LHCN-M2 (cell line): Measurements from ENCODE around the gene STAC2. TPM values are rescaled to one million over a fixed set of nuclear protein-coding genes. Genes with fewer than 3 reads are reported as not detected.

Source experiments
- DNase-seq: peaks from one replicate; pipeline ENCODE4 v3.0.0-alpha.2; 2012; ENCODE audit warnings: low read depth
- total RNA-seq: library from RNA; depleted of rRNA; stranded (reverse); fragments of >200 nt; gene quantifications from 2 replicates; pipeline ENCODE4 v1.2.3, GENCODE V29; 2014

Gene STAC2
- total RNA-seq, 1 experiment from 2014 or later, result 0.11 TPM

DNA sequence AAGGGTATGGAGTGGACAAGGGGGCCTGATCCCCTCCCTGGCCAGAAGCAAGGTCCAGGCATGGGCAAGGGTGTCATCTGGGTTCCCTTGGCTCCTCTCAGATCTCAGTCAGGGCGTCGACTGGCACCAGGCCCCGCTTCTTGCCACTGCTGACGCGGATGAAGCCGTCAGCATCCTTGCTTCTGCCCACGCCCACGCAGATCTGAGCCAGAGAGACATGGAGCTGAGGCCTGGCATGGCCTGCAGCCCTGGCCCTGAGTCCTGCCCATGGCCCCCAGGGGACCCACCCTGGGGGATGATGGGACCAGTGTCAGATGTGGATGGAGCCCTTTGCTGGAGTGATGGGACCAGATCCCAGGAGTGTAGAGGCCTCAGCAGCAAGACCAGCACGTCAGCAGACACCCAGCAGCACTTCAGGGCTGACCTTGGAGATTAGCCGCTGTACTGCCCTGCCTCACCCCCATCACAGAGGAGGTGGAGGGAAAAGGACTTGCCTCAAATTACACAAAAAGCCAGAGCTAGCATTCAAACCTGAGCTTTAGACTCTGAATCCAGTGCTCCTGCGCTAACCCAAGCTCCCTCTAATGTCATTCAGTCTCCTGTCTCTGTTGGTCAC is 13.4 kb downstream of the STAC2 start:
- DNase-seq, result no peak

DNA sequence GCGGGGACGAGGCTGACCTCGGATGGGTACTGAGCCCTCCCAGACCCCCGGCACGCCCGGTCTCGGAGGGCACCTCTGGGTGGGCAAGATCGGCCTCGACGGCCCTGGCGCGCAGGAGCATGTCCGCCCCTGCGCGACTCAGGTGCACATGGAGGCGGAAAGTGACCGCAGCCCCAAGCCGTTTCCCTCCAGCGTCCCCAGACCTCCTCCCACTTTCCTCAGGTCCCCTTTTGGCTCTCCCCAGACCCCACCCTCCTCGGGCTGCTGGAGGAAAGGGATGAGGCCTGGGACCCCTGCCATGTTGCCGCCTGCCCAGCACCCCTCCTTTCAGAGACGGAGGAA is 15.7 kb downstream of the STAC2 start:
- DNase-seq, result no peak

DNA sequence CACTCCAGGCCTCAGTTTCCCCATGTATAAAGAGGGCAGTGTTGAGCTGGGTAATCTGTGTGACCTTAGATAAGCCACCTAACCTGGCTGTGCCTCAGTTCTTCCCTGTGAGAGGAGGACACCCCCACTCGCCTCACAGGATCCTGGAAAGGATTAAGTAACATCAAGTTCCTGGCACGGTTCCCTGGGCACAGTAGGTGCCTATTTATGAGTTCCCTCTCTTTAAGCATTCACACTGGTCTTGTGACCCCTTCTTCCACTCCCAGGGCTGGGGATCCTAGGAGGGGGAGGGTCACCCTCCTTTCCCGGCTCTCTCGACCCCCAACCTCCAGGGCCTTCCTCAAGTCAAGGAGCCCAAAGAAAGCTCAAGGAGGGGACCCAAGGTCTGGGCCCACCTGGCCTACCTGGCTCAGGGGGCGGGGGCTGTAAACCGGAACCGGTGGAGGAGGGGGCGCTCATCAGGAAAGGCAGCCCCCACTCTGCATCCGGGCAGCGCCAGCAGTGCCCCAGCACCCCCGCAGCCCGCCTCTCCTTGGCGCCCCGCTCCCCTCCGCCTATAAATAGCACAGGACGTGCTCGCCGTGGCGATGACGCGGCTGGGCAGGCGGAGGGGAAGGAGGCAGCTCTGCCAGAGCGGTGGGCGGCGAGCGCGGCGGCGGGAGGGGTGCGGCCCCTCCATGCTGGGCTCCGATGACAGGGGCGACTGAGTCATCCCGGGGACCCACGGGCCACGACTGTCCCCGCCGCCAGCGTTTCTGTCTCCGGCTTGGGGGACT is 16.2 kb downstream of the STAC2 start:
- no peak for DNase-seq

DNA sequence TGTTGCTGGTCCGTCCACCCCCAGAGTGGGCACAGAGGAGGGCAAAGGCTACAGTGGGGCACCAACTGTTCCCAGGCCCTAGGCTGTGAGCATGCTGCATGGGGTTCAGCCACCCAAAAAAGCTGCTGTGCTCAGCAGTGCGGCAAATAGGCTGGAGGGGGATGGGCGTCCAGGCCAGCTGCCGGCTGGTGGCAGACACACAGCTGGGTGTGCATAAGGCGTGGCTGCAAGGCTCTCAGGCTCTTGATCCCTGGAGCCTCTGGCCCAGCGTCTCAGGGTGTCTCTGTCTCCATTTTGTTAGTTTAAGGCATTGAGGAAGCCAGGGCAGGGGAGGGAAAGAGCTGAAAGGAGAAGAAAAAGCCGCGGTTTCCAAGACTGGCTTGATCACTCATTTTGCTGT is 16.9 kb downstream of the STAC2 start:
- peak; percentile 41 for DNase-seq

DNA sequence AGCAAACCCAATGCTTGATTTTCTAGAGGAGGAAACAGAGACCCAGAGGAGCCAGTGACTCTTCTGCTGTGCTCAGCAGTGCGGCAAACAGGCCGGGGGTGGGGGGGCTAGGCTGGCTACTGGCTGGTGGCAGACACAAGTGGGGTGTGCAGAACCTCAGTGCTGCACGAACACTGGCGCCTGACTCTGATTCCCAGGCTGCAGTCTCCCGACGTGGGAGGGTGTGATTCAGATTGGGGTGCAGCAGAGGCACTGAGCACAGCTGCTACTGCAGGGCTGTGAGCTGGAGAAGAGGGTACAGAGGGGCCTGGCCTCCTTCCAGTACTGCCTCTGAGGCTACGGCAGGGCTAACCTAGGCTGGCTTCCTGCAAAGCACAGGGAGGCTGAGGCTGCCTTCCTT is 17.6 kb downstream of the STAC2 start:
- peak; percentile 70 for DNase-seq

DNA sequence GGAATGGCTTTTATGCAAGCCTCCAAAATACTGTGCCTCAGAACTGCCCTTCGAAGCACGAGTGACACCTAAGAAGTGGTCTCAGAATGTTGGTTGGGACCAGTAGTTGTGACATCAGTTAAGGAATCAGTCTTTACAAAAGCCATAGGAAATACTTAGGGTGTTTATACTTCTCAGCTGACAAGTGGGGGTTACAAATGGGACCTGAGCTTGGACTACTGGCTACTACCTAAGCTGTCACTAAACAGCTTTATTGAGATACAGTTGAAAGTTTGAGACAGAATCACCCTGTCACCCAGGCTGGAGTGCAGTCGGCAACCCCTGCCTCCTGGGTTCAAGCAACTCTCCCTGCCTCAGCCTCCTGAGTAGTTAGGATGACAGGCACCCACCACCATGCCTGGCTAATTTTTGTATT is 20.6 kb downstream of the STAC2 start:
- DNase-seq, result no peak

DNA sequence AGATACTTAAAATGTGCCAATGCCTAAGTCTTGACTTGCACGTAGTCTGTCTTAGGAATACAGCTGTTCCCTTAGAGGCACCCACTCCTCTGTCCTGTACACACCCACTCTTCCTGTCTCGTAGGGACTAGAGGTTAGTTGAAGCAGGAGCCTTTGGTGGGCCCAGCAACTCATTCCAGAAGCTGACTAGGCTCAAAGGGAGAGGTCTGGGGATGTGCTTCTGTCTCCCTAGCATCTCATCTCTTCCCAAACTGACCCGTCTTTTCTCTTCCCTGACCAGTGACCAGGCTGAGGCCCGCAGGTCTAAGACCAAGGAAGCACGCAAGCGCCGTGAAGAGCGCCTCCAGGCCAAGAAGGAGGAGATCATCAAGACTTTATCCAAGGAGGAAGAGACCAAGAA is 21.5 kb downstream of the STAC2 start:
- DNase-seq, result no peak

DNA sequence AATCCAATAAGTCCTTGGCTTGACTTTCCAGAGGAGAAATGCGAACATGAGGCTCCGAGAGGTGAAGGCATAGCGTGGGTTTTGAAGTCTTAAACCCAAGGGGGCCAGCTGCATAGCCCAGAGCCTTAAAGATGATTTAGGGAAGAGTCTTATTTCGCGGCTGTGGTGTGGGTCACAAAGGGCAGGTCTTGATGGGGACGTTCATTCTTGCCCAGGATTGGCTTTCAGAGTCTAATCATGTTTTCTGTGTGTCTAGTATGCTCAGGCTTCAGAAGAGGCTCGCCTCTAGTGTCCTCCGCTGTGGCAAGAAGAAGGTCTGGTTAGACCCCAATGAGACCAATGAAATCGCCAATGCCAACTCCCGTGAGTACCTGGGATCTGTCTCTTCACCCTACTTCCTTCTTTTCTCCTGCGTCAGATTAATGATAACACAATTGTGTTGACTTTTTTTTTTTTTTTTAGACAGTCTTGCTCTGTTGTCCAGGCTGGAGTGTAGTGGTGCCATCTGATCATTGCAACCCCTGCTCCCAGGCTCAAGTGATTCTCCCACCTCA is 24.7 kb downstream of the STAC2 start:
- no peak for DNase-seq

DNA sequence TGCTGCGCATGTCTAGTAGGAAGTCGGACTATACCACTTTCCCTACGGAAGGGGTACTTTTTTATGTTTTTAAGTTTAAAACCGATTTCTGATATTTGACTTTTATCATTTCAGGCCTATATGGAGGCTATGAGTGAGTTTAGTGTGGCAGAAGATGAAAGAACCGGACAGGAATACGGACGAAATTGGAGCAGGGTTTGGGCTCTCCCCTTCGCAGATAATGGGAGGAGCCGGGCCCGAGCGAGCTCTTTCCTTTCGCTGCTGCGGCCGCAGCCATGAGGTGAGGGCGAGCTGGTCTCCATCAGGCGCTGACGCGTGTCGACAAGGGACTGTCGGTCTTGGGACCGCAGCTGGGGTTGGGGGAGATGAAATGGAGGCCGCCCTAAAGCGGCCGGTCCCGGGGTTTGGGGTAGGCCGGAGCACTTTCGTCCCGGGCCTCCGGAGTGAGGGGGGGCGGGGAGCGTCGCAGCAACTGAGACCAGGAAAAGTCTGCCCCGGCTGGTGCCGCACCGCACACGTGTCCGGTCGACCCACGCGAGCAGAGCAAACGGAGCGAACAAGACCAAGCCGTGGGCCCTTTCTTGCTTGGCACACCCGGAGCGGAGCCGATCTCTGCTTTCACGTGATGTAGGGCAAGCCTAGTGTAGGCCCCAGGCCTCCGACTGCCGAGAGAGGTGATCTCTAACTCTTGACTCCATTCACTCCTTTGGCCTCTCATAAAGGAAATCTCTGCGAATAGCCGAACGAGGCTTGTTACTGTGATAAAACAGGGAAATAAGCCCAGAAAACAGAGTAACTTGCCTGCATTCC is 25.5 kb downstream of the STAC2 start, which contains the start of gene RPL19:
RPL19 (plus strand) TSS at position 214 of the 810 bp plus-strand sequence; CDS start at position 276, 62 bp downstream.
- no peak for DNase-seq

DNA sequence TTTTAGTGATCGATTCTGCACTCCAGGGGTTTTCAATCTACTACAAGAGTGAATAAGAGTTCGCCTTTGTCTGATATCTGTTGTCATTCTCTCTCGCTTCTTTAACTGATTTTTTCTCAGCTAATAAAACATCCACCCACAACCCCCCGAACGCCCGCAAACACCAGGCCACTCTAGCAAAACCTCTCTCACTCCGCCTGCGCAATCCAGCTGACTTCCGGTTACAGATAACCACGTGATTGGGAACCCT is 26.0 kb downstream of the STAC2 start:
- peak; percentile 93 for DNase-seq

DNA sequence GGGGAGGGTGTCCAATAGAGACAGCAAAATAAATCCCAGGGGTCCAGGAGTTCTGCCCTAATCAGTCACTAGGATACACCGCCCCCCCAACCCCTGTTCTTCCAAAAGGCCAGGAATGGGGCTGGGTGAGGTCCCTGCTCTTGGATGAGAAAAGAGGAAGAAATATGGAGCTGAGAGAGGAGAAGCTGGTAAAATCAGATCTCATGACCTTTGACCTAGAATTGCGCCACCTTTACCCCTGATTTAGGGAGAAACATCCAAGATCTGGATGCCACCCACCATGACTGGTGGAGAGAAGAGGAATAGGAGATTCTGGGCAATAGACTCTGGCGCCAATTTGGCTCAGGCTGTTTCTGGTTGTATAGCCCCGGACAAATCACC is 27.6 kb downstream of the STAC2 start:
- no peak for DNase-seq

DNA sequence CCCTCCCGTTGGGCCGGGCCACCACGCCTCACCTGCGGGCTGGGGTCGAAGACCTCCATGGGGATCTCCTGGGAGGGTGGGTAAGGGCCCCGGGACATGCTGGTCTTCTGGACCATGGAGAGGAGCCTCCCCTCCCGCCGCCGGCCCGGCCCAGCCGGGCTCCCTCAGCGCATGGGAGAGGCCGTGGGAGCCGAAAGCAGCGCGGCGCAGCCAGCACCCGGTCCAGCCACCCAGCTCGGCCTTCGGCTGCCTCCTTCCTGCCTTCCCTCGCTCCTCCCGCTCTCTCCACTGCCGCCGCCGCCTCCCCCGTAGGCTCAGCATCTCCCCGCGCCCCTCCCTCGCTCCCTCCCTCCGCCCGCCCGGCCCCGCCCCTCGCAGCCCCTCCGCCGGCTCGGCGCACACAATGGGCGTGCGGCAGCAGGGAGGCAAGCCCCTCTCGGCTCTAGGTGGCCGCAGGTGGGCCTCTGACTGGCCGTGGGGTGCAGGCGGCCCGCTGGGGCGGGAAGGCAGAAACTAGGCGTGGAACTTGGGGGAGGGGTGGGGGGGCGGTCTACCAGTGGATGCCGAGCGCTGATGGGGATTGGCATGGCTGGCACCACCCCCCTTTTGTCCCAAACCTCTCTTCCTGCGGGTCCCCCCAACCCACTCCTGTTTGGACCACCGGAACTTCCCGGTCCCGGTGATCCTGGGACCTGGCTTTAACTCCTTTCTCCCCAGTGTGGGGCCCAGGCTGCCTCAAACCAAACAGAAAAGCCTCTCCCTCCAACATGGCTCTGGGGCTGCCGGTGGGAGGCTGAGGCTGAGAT is 28.2 kb downstream of the STAC2 start, which contains the start of gene CACNB1:
CACNB1 (minus strand) TSS at position 290 of the 806 bp plus-strand sequence; CDS start at position 116, 174 bp downstream.
- peak; percentile 71 for DNase-seq

DNA sequence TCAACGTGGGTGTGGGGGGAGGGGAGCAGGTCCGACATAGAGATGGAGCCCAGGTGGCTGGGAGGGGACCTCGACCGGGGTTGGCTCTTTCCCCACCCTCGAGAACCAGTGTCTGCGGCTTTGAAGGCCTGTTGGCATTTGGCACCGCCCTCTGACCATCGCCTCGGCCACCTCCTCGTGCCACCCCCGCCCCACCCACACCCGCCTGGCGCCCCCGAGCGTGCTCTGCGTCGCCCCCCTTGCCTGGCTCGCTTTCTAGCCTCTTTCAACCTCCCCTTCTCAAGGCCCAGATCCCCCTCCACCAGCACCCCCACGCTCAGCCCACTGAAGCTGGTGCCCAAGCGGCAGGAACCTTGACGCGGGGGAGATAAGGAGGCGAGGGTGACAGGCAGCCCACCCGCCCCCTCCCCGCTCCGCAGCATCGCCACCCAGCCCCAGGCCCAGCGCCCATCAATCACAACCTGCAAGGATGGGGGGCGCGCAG is 28.9 kb downstream of the STAC2 start:
- DNase-seq, result peak; percentile 55

DNA sequence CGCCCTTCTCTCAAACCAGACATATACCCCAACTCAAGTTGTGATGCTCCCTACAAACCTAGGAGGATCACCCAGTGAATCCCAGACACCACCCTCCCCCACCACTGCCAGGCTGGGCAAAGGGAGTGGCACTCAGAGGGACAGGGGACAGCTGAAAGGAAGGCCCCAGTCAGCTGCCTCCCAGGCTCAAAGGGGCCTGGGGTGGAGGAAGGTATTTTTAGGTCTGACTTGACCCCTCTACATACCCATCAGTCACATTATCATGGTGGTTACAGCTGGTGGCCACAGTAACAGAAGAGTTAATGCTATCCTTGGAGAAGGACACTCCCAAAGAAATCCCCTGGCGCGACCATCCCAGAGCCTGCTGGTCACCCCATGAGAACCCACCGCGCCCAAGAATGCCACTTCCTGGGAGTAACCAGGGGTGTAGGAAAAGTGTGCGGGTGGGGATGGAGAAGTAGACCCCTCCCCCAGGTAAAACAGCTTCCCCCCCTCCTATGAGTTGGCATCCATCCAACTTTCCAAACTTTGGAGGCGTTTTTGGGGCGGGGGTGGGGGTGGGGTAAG is 29.4 kb downstream of the STAC2 start:
- peak; percentile 56 for DNase-seq

DNA sequence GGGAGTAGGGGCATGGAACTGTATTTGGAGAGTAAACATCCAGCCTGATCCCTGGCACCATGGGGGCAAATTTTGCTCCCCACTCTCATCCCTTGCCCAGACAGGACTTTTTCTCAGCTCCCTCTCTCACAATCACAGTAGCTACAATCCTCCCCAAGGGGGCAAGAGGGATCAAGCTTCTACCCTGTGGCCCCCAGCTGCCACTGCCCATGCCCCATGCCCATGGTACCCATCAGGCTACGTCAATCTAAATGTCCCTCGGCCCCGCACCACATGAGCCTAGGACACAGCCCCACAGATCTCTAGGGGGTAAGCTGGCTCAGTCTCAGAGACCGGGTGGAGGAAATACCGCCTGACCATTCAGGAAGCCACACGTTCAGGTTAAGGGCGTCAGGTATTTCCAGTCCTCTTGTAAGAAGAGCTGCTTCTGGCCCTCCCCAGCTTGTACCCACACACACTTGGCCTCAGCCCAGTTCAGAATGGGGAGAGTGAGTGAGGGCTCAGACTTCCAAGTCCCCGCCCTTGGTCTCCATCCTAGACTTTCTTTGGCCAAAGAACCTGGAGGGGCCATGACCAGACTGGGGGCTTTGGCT is 30.1 kb downstream of the STAC2 start:
- DNase-seq, result no peak

DNA sequence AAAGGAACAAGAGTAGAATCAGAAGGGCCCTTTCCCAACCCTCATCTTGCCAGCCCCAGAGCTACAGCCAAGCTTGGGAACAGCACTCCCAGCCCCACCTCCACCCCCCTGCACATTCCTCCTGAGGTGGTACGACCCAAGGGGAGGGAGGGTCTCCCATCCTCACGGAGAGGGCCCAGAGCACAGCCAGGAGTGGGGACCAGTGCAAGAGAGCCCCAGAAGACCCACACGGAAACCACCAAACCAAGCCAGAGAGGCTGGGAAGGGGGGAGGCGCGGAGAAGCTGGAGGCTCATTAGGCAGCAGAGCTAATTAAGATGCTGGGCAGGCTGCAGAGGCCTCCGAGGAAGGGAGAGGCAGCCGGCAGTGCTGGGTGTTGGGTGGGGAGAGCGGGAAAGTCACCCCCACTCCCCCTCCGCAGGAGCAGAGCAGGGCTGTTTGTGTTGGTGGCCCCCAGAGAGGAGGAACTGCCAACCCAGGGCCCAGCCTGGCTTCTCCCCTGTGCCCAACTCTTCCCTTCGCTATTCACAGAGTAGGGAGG is 30.7 kb downstream of the STAC2 start:
- no peak for DNase-seq

DNA sequence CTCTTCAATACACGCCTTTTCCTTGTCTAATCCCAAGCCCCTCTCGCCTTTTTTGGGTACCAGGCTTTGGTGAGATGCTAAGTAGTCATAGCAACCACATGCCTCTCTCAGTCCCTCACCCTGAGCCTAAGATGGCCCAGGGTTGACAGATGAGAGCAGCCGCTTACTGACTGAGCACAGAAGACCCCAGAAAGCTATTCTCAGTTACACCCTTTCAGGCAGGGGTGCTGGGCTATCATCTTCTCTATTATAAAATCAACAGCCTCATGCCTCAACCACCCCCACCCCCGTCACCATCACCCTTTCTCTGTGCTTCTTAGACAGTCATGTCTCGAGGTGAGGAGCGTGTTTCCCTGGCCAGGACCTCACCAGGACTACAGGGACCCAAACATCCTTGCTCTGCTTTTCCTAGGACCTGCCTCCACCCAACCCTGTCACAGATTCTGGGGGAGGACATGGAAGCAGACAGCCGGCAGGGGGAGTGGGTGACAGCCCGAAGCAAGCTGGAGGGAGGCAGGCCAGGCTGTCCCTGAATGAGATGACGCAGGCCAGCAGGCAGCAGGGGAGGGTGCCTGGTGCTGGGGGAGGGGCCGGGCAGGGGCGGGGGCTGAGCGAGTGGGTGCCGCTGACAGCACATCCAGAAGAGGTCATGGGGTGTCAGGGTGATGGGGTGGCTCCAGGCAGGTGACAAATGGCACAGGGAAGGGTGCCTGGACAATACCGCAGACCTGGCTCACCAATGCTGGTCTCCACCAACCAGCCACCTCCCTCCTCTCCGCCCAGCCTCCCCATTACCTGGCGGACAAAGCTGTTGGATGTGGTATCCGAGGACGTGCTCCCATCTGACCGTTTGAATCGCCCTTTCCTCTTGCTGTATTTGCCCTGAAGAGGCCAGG is 31.4 kb downstream of the STAC2 start:
- DNase-seq, result no peak

DNA sequence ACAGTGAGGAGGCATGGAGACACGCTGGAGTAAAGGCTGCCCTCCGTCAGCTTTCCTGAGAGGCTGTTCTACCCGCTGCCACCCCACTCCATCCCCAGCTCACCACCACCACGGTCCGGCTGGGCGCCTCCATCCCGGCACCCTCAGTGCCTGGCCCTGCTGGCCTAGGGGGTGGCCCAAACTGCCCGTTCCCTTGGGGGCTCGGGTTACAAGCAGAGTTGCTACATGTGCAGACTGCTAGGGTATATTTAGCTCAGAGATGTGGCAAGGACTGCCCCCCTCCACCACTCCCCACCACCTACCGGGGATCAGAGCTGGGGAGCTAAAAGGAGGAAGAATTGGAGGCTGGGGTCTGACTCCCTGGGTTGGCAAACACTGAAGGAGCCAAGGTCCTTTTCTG is 32.4 kb downstream of the STAC2 start:
- no peak for DNase-seq

DNA sequence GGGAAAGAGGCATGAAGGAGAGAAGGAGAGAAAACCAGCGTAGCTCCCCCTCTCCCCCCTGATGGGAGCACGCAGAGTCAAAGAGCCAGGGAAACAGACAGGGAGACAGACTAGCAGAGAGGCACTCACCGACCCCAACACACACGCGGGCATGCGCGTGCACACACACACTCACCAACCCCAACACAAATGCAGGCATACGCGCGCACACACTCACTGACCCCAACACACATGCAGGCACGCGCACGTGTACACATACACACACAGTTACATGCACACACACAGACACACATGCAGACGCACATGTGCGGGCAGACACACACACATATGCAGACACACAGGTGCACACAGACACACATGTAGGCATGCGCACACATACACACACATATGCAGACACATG is 32.8 kb downstream of the STAC2 start:
- DNase-seq, result no peak
